B cell (primary cell): ENCODE data around the gene TMEM94. TPM values are rescaled to one million over a fixed set of nuclear protein-coding genes. Genes with fewer than 3 reads are reported as not detected.

Experiments used
- ATAC-seq: fragments of 200-7000 bp; cut with Tn5 transposase; one replicate; pipeline ENCODE4 v1.10.0; 2021; ENCODE audit warnings: low read depth, mild to moderate bottlenecking, moderate number of reproducible peaks, moderate library complexity
- CTCF ChIA-PET: fragments of 350-600 bp; sonication (Branson Sonifier 250); formaldehyde crosslinking; loops from one replicate; lab custom pipeline; 2021; ENCODE audit warnings: antibody characterized with exemption, inconsistent platforms; lab: Charles Lee
- POLR2A ChIA-PET: fragments of 350-600 bp; sonication (Branson Sonifier 250); formaldehyde crosslinking; loops from one replicate; lab custom pipeline; 2021; ENCODE audit warnings: antibody characterized with exemption; lab: Charles Lee
- DNase-seq: peaks from one replicate; pipeline ENCODE4 v3.0.0; 2013
- H2AFZ ChIP-seq: 2 replicates; pipeline ENCODE4 v1.6.1; 2012; ENCODE audit warnings: mild to moderate bottlenecking, low read depth, low read length; ENCODE audit not compliant: insufficient read depth, poor library complexity, severe bottlenecking
- H3K27ac ChIP-seq, 2 donors: 1 replicate in 1 of 2; 2 replicates in 1 of 2; pipeline ENCODE4 v1.5.1; 2012 to 2013; ENCODE audit warnings: low read length in 2 of 2, mild to moderate bottlenecking in 2 of 2, moderate library complexity in 1 of 2
- H3K27me3 ChIP-seq, 4 experiments: fragments of 200-600 bp in 1 of 4; sonication (generic) in 1 of 4; replicated peaks in 1 of 4; 1 replicate in 2 of 4; 2 replicates in 2 of 4; pipeline versions ENCODE4 v1.6.1 to v1.7.0; 2013 to 2016; ENCODE audit warnings: low read length in 3 of 4, mild to moderate bottlenecking in 2 of 4, mixed read lengths in 1 of 4, moderate library complexity in 1 of 4; ENCODE audit not compliant: insufficient read depth in 4 of 4, control insufficient read depth in 3 of 4; ENCODE audit errors: control extremely low read depth in 1 of 4
- H3K36me3 ChIP-seq, 2 experiments: replicated peaks in 1 of 2; 1 replicate in 1 of 2; 2 replicates in 1 of 2; pipeline versions ENCODE4 v1.6.1 to v1.7.1; 2013; ENCODE audit warnings: low read length in 1 of 2; ENCODE audit not compliant: insufficient read depth in 2 of 2, control insufficient read depth in 1 of 2; ENCODE audit errors: control extremely low read depth in 1 of 2, extremely low read depth in 1 of 2
- H3K4me1 ChIP-seq, 2 donors: fragments of 200-600 bp in 1 of 2; sonication (generic) in 1 of 2; 1 replicate in 1 of 2; 2 replicates in 1 of 2; pipeline versions ENCODE4 v1.5.1 to v1.6.1; 2013 to 2017; ENCODE audit warnings: low read length in 2 of 2; ENCODE audit not compliant: control insufficient read depth in 2 of 2, insufficient read depth in 2 of 2
- H3K4me2 ChIP-seq: replicated peaks from 2 replicates; pipeline ENCODE3; 2012; ENCODE audit warnings: mild to moderate bottlenecking, low read depth, low read length; ENCODE audit not compliant: poor library complexity, severe bottlenecking
- H3K4me3 ChIP-seq, 5 experiments: fragments of 200-600 bp in 1 of 5; sonication (generic) in 1 of 5; 1 replicate in 3 of 5; 2 replicates in 2 of 5; pipeline versions ENCODE4 v1.5.1 to v1.7.0; 2011 to 2016; ENCODE audit warnings: low read length in 4 of 5, mild to moderate bottlenecking in 4 of 5, low read depth in 2 of 5, control low read depth in 1 of 5, moderate library complexity in 1 of 5; ENCODE audit not compliant: insufficient read depth in 1 of 5; ENCODE audit errors: control extremely low read depth in 1 of 5, extremely low read depth in 1 of 5
- H3K79me2 ChIP-seq: fragments of 200-600 bp; sonication (generic); one replicate; pipeline ENCODE4 v1.6.0; 2016; ENCODE audit warnings: low read length; ENCODE audit not compliant: control insufficient read depth, insufficient read depth
- H3K9ac ChIP-seq: fragments of 200-600 bp; sonication (generic); 2 replicates; pipeline ENCODE4 v1.6.1; 2017; ENCODE audit warnings: mild to moderate bottlenecking, low read length, moderate library complexity
- H3K9me3 ChIP-seq, 3 donors: one replicate each; pipeline versions ENCODE4 v1.6.1 to v1.7.1; 2013; ENCODE audit warnings: low read length in 2 of 3; ENCODE audit not compliant: control insufficient read depth in 2 of 3, insufficient read depth in 1 of 3; ENCODE audit errors: control extremely low read depth in 1 of 3
- H4K20me1 ChIP-seq: 2 replicates; pipeline ENCODE4 v1.6.0; 2012; ENCODE audit warnings: mild to moderate bottlenecking, low read length; ENCODE audit not compliant: insufficient read depth, control insufficient read depth, poor library complexity, severe bottlenecking
- H3K27ac Mint-ChIP-seq: one replicate; pipeline ENCODE4 v1.8.0; 2021; ENCODE audit warnings: mixed read lengths
- H3K27me3 Mint-ChIP-seq: one replicate; pipeline ENCODE4 v1.8.0; 2021; ENCODE audit warnings: mixed read lengths
- H3K4me1 Mint-ChIP-seq: one replicate; pipeline ENCODE4 v1.8.0; 2021; ENCODE audit warnings: mixed read lengths
- H3K4me3 Mint-ChIP-seq: one replicate; pipeline ENCODE4 v1.8.0; 2021; ENCODE audit warnings: mixed read lengths
- H3K9me3 Mint-ChIP-seq: one replicate; pipeline ENCODE4 v1.8.0; 2022; ENCODE audit warnings: mixed read lengths; ENCODE audit not compliant: insufficient read depth
- EZH2 ChIP-seq: IDR thresholded peaks from 2 replicates; pipeline ENCODE4 v1.6.1; 2012; ENCODE audit warnings: borderline replicate concordance, low read depth, mild to moderate bottlenecking, moderate library complexity, low read length; ENCODE audit not compliant: insufficient read depth, poor library complexity, severe bottlenecking
- WGBS: methylation state at CpG from one replicate; pipeline ENCODE4 v1.1.5; 2013; ENCODE audit warnings: missing lambda C conversion rate; ENCODE audit not compliant: insufficient coverage; 5-methylcytosine and 5-hydroxymethylcytosine counted together
- intact Hi-C: fragments of 100-400 bp; cut with micrococcal nuclease; formaldehyde crosslinking; loops from one replicate; pipeline ENCODE4 v1.10.0; 2022
- polyA plus RNA-seq: library from polyadenylated mRNA; depleted of rRNA; stranded (reverse); fragments of >200 nt; gene quantifications from 2 replicates; pipeline ENCODE4 v1.2.3, GENCODE V29; 2012
- total RNA-seq, 2 donors: library from RNA; stranded (reverse); fragments of 120-200 nt in 1 of 2; gene quantifications; 1 replicate in 1 of 2; 2 replicates in 1 of 2; pipeline versions ENCODE4 v1.2.3 to v1.2.4, GENCODE V29; 2013 to 2022
- TF ChIP-seq, protein P1 (sequence below): fragments of 200-600 bp; IDR thresholded peaks from one replicate; pipeline ENCODE4 v1.8.0; 2022; ENCODE audit warnings: antibody characterized with exemption, mild to moderate bottlenecking

Gene TMEM94
- total and polyA plus RNA-seq, 2 donors (not counting 1 experiment from before 2014, with no cell fraction given): 139 to 158 TPM

DNA sequence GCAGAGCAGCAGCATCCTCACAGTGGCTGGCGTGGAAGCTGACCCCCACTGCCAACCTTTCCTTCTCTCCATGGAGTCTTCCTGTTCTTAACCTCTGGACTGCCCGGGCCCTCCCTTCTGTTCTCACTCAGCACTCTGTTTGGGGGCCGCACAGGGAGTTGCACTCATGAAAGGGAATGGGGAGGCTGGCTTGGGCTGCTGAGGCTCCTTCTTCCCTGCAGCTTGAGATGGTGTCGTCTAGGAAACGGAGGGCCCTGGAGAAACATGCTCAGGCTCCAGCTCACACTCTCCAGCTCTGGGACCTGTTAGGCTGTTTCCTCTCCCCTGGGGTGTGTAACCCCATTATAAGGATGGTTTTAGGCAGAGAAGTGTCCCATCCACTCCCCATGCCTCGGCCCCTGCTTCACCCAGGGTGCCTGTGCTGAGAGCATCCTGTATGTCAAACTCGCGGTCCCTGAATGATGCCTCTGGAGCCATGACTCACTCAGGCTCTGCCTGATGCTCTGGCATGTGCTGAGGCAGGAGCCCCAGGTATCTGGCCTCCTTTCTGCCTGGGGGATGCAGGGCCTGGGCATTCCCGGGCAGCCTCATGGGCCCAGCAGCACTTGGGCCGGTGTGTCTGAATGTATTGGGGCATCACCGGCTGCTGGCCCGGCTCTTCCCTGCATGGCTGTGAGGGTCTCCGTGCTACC lies 18.9 kb downstream of the TMEM94 start:
- Histone ChIP-seq H3K9ac (no peak overlapping the region), H2AFZ (no peak overlapping the region), H3K4me1 (no peaks in the 10 kb centered on the region), H3K27ac (no peak overlapping the region), H3K79me2 (peaks cover 47% of the 10 kb centered on the region), H4K20me1 (peaks cover 5% of the 10 kb centered on the region), H3K4me3 (no peak overlapping the region), H3K27me3 (no peaks in the 10 kb centered on the region), H3K9me3 (no peaks in the 10 kb centered on the region), H3K4me2 (no peak overlapping the region), H3K36me3 (peaks cover 0 to 27% of the 10 kb centered on the region in 2 experiments)
- TF ChIP-seq EZH2: no peak
- TF ChIP-seq, protein P1, sequence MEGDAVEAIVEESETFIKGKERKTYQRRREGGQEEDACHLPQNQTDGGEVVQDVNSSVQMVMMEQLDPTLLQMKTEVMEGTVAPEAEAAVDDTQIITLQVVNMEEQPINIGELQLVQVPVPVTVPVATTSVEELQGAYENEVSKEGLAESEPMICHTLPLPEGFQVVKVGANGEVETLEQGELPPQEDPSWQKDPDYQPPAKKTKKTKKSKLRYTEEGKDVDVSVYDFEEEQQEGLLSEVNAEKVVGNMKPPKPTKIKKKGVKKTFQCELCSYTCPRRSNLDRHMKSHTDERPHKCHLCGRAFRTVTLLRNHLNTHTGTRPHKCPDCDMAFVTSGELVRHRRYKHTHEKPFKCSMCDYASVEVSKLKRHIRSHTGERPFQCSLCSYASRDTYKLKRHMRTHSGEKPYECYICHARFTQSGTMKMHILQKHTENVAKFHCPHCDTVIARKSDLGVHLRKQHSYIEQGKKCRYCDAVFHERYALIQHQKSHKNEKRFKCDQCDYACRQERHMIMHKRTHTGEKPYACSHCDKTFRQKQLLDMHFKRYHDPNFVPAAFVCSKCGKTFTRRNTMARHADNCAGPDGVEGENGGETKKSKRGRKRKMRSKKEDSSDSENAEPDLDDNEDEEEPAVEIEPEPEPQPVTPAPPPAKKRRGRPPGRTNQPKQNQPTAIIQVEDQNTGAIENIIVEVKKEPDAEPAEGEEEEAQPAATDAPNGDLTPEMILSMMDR: no peak
- Mint-ChIP-seq H3K27ac (no peak overlapping the region), H3K9me3 (no peaks in the 10 kb centered on the region), H3K4me3 (no peak overlapping the region), H3K4me1 (no peaks in the 10 kb centered on the region), H3K27me3 (no peaks in the 10 kb centered on the region)
- 96% methylated on average over 9 of the region's 13 CpGs for WGBS
- CTCF ChIA-PET: no interaction called here
- POLR2A ChIA-PET: no interaction called here
- DNase-seq: no peak
- intact Hi-C loops: no loop called here
- no peak for ATAC-seq

DNA sequence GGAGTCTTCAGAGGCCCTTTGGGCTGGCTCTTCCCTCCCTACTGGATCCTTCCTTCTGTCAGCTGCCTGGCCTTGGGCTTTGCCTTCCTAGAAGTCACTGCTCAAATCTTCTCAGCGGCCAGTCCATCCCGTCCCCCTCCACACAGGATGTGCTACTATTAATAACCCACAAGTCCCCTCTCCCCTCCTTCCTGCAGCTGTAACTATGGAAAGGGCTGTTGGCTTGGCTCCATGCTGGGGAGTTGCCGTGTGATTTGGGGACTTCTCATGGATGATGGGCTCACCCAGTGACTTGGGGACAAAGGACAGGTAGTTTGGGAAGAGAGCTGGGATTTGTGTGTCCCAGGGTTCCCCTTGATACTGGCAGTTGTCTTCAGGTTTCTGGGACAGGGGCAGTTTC lies 19.4 kb downstream of the TMEM94 start:
- DNase-seq (no peak), ATAC-seq (no peak)
- 83% methylated on average over 1 of the region's 3 CpGs for WGBS
- Mint-ChIP-seq H3K4me1 (no peaks in the 10 kb centered on the region), H3K4me3 (no peak overlapping the region), H3K9me3 (no peaks in the 10 kb centered on the region), H3K27me3 (no peaks in the 10 kb centered on the region), H3K27ac (no peak overlapping the region)
- Histone ChIP-seq H3K9me3 (no peaks in the 10 kb centered on the region), H3K9ac (no peak overlapping the region), H3K27me3 (no peaks in the 10 kb centered on the region), H3K79me2 (peaks cover 51% of the 10 kb centered on the region), H3K4me3 (no peak overlapping the region), H2AFZ (no peak overlapping the region), H4K20me1 (peaks cover 11% of the 10 kb centered on the region), H3K4me1 (no peaks in the 10 kb centered on the region), H3K27ac (no peak overlapping the region), H3K4me2 (no peak overlapping the region), H3K36me3 (peaks cover 0 to 30% of the 10 kb centered on the region in 2 experiments)
- no peak for TF ChIP-seq EZH2
- TF ChIP-seq, protein P1: no peak
- intact Hi-C loops: no loop called here
- CTCF ChIA-PET: interaction anchor here (2.0 kb wide), 1 partner anchor 50 kb away, joined by 4 read pairs; no protein-coding TSS in a partner anchor
- POLR2A ChIA-PET: no interaction called here
